GM13976 (cell line): ENCODE measurements around the gene SIRT5.
A peak's percentile ranks its signal among the peaks of the same experiment; 100 is the strongest.

ENCODE experiments used
- DNase-seq: peaks from one replicate; pipeline ENCODE4 v3.0.0; 2012; ENCODE audit warnings: low spot score
- CTCF ChIP-seq: IDR thresholded peaks from 2 replicates; pipeline ENCODE4 v1.5.1; 2012; ENCODE audit warnings: borderline replicate concordance, mild to moderate bottlenecking; ENCODE audit not compliant: insufficient read depth; ENCODE audit errors: extremely low read depth, missing control alignments, control extremely low read depth
- in situ Hi-C: fragments of 300-500 bp; cut with MboI; formaldehyde crosslinking; loops from one replicate; pipeline ENCODE4 v1.12.0; 2022; ENCODE audit warnings: low sequenced_read_pairs, mixed read lengths, inconsistent platforms; ENCODE audit not compliant: unreplicated experiment

The SIRT5 gene

GRCh38 chr6:13538084-13538483 is 36.3 kb upstream of the SIRT5 start:
- DNase-seq: peak; percentile 67
- TF ChIP-seq CTCF: peak; percentile 24
- in situ Hi-C loops: loop anchor here (10.0 kb wide), 1 partner anchor 203 kb away; no protein-coding TSS in a partner anchor

GRCh38 chr6:13538600-13538999 is 35.8 kb upstream of the SIRT5 start:
- no peak for DNase-seq
- no peak for TF ChIP-seq CTCF
- in situ Hi-C loops: loop anchor here (10.0 kb wide), 1 partner anchor 204 kb away; no protein-coding TSS in a partner anchor

- TF ChIP-seq CTCF: no peak
- DNase-seq: no peak
- in situ Hi-C loops: loop anchor here (10.0 kb wide), 1 partner anchor 205 kb away; no protein-coding TSS in a partner anchor
These were observed 34.8 kb upstream of the SIRT5 start for GRCh38 chr6:13539572-13539971.

- DNase-seq: no peak
- in situ Hi-C loops: no loop called here
- TF ChIP-seq CTCF: no peak
These were observed 32.9 kb upstream of the SIRT5 start for GRCh38 chr6:13541496-13541895.

GRCh38 chr6:13544454-13545186 is 29.8 kb upstream of the SIRT5 start:
- in situ Hi-C loops: no loop called here
- no peak for DNase-seq
- no peak for TF ChIP-seq CTCF

GRCh38 chr6:13545885-13546284 is 28.5 kb upstream of the SIRT5 start:
- in situ Hi-C loops: no loop called here
- TF ChIP-seq CTCF: no peak
- DNase-seq: no peak
